HG03045 (cell line): ENCODE results near the gene SLC10A1.

ENCODE experiments used
- ATAC-seq: cut with Tn5 transposase; IDR thresholded peaks from one replicate; pipeline ENCODE4 v1.9.1; 2021; ENCODE audit warnings: mild to moderate bottlenecking, moderate library complexity; ENCODE audit not compliant: unreplicated experiment

Gene SLC10A1

DNA sequence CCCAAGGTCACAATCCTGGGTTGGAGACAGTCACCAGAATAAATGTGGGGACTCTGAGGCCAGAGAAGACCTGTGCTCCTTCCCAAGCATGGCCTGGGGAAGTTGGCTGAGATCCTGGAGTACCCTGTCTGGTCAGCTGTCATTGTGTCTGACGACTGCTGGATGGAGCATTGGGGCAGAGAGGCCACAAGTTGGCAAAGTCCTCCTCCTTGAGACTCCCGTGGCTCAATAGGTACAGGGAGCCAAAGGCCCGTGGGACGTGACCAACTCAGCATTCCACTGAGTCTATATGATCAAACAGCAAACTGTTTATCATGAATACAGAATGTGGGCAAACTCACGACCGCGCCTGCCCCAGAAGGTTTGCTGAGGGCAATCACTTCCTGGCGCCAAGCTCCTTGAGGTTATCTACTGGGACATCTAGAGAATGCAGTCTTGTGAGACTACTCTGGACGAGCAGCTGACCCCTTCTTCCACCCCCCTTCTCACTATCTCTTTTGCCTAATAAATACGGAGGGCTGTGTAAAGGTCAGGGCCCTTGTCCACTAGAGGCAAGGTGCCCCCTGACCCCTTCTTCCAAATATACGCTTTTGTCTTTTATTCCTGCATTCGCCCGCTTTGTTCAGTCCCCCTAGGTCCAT lies 14.3 kb upstream of the SLC10A1 start:
- ATAC-seq = no peak

DNA sequence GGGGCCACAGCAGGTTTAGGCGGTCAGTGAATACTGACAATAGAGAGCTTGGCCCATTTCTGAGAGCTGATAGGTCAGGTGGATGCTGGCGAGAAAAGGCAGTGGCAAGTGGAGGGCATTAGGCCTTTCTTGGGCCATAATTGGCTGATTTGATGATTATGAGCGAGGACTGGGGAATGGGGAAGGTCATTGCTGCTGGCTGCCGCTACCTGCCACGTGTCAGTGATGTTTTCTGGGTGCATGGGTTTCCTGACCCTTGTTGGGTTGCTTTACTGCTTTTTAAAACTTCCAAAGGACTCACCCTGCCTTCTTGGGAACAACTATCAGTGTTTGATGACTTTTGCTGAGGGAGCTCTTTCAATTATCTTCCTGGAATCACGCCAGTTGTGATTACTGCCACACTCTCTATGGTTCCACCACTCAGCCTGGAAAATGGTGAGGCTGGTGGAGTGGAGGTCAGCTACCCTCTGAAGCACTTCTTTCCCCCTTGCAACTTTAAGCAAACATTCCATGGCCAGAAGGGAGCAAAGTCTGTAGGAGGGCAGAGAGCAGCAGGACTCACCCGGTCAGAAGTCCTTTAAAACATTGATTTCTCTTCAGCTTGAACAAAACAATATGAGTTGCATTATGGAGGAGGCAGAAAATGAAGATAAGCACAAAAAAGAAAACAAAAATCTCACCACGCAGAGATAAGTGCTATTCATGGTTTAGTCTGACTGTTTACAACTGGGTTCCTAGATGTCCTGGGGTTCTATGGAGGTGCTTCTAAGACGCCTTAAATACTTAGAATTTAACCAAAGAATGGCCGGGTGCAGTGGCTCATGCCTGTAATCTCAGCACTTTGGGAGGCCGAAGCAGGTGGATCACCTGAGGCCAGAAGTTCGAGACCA lies 12.1 kb upstream of the SLC10A1 start:
- ATAC-seq = no peak

DNA sequence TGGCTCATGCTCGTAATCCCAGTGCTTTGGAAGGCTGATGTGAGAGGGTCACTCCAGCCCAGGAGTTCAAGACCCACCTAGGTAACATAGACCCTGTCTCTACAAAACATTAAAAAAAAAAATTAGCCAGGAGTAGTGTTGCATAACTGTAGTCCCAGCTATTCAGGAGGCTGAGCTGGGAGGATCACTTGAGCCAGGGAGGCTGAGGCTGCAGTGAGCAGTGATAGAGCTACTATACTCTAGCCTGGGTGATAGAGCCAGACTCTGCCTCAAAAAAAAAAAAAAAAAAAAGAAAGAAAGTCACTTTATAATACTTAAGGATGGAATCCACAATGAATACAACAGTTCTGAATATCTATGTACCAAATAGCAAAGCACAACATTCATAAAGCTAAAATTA lies 10.2 kb upstream of the SLC10A1 start:
- ATAC-seq = no peak

DNA sequence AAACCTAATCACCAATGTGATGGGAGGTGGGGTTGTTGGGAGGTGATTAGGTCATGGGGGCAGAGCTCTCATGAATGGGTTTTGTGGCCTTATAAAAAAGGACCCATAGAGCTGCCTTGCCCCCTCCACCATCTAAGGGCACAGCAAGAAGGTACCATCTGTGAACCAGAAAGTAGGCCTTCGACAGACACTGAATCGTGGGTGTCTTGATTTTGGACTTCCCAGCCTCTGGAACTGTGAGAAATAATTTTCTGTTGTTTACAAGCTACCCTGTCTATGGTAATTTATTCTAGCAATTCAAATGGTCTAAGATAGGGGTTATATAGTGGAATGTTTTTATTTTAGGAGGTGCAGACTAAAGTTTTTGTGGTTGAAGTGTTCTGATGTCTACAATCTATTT lies 7.9 kb upstream of the SLC10A1 start:
- no peak for ATAC-seq

DNA sequence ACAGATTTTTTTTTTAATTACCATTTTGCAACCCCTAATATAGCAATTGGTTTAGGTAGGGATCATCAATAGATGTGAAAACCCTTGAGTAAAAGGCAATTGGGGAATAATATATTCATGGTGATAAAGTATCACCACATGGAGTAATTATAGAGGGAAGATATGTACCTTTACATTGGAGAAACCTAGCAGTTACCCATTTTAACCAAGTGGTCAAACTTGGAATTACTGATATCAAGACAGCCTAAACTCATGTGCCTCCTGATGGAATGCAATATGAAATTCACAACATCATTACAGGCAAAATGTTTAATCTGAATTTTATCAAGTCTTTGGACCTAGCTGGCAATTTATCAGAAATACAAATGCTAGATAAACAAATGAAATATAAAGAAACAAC lies 6.7 kb upstream of the SLC10A1 start:
- no peak for ATAC-seq

DNA sequence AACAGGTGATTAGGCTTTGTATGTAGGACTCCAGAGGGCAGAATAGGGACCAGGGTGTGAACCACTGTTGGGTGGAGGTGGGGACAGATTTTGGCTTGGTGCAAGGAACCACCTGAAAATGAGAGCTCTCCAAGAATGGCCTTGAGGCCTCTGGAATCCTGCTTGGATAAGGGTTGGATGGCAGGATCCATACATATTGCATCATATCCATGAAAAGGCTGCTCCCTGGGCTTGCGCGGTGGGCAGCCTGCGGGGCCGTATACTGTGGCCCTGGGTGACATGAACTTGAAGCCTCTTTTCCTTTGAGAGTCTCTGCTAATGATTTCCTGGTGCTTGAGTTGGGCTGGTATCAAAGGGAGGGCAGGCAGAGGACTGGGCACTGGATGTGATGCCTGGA lies 1.3 kb upstream of the SLC10A1 start:
- no peak for ATAC-seq

DNA sequence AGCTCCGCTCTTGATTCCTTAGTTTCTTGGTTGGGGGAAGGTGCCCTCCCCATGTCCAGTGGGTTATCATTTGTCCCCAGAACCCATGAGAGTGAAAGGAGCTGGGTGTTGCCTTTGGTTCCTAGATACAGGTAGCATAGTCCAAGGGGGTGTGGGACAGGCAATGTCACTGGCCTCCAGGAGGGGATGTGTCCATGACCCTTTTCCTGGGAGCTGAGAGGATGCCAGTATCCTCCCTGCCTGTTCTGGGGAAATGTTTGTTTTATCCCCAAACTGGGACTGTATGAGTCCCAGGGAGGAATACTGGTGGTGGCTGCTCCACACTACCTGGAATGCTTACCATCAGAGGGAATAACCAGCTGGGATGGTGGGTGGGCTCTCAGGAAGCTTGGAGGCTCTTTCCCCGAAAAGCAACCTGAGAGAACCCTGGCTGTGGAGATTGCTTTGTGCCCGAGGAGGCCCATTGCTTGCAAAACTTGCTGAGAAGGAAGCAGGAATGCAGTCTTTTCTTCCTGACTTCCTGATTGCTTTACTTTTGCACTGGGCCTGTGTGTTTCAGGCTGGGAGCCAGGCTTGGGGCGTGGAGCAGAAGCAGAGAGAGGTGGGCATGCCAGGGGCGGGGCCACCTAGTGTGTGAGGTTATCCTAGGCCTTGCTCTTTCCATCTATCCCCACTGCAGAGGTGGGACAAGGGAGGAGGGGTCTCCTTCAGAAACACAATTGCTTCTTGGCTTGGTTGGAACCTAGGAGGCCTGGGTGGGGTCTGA lies 715 bp upstream of the SLC10A1 start:
- ATAC-seq = no peak

DNA sequence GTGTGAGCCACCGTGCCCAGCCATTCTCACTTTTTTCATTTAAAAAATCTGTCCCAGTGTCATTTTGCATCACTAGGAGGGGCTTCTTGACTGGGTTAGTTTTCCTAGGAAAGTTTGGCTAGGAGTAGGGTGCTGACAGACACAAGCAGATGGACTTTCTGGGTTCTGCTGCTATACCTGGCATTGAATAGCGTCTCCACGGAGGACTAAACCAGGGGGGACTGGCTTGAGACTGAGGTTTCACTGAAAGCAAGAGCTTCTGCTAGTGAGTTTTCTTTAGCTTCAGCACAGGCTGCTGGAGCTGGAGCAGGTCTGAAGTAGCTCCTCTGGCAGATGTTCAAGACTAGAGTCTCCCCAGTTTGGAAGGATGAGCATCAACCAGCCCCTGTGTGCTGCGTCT lies 1.4 kb downstream of the SLC10A1 start:
- no peak for ATAC-seq

DNA sequence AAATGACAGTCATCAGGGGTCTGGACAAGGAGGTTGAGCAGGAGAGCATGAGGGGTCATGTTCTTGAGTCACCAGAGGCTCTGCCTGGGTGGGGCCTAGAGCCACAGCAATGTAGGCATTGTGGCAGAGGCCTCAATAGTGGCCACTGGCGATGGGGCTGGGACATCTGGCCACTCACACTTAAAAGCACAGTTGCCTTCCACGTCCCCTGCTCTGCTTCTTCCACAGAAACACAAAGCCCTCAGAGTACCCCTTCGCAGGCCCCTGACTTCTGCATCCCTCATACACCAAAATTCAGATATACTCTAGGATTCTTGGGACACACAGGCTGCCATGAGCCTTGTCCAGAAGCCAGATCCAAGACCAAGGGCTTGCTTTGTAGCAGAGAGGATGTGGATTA lies 2.2 kb downstream of the SLC10A1 start:
- ATAC-seq = no peak

DNA sequence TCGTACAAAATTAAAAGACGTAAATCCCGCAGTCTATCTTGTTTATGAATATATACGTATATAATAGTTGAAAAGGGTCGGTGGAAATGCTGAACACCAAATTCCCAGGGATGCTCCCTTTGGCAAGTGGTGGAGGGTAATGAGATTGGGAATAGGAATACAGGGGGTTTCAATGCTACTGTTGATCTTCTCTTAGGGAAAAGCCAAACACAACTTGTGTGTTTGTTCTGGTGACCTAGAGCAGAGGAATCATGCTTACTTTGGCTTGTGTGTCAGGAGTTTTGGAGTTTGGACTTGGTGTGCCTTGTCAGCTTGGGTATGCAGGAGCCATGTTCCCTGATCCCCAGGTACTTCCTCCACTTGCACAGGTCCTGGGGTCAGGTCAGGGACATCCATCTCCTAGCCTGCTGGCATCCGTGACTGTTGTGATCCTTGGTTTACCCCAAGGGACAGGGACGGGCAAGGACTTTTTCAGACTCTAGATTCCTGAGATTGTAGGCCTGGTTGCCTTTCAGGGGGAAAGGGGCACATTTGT lies 4.1 kb downstream of the SLC10A1 start:
- ATAC-seq = no peak

DNA sequence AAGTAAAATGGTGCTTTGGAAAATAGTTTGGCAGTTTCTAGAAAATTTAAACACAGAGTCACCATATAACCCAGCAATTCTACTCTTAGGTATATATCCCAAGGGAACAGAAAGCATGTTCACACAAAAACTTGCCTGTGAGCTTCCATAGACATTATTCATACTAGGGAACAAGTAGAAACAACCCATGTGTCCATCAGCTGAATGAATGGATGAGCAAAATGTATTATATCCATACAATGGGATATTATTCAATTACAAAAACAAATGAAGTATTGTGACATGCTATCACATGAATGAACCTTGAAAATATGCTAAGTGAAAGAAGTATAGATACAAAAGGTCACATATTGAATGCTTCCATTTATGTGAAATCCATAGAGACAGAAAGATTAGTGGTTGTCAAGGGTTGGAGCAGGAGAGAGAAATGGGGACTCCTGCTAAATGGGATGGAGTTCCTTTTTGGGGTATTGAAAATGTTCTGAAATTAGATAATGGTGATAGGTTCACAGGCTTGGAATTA lies 7.9 kb downstream of the SLC10A1 start:
- ATAC-seq = no peak

DNA sequence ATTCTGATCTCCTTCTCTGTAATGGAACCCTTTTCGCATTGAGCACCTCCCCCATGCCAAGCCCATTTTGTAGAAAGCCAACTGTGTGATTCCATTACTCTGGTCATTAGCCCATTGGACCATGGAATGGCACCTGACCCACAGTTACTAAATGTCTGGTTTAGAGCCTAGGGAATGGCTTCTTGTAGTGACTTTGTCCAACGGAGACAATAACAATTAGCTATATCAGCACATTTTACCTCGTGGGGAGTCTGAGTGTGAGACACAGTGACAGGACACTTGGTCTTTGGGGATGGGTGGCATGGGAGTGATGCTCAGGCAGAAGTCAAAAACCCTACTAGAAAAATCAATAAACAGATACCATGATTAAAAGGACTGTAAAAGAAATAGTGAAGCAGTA lies 10.4 kb downstream of the SLC10A1 start:
- ATAC-seq = no peak

DNA sequence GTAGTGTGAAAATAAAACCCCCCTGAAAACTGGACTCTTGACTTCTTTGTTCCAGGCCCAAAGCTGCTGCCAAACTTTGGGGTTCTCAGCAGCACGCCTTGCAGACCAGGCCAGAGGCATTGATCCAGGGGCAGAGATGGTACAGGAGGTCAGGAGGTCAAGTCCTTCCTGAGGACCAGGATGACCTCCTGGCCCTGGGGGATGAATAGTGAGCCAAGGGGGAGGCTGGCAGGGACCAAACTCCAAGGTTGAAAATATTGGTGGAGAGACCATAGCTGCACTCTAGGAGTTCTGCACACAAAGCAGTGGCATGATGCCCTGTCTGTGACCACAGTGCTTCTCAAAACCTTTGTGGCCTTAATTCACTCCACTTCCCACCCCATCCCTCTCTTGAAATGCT lies 12.1 kb downstream of the SLC10A1 start:
- ATAC-seq = no peak

DNA sequence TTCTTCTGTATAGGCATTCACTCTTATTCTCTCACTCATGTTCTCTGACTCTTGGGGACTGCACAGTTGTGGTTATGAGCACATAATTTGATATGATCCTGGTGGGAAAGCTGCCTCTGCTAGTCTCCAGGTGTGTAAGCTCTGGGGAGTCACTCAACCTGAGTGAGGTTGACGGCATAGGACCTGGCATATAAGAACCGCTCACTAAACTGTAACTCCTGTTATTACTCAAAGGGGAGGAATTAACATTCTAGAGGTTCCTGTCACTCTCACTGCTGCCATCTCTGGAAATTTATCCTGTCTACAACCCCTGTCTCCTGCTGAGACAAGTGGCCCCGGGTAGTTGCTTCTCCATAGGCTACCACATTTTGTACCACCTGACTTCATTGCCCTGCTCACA lies 16.1 kb downstream of the SLC10A1 start:
- ATAC-seq = no peak

DNA sequence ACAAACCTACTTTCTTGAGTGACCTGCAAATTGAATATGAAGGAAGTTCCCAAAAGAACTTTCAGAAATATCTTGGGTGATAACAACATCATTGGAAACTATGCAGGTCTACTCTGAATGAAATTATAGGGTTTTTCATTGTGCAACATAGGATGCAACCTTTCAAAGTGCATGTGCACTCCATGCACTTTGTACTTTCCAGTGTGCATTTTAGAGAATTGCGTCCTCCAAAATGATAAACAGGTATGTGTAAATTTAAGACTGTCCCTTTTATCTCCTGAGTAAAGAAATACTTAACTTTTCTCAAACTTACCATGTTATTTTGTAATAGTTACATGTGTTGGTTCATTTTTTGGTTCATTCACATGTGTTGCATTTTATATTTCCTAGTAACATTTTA lies 16.9 kb downstream of the SLC10A1 start:
- ATAC-seq = no peak

DNA sequence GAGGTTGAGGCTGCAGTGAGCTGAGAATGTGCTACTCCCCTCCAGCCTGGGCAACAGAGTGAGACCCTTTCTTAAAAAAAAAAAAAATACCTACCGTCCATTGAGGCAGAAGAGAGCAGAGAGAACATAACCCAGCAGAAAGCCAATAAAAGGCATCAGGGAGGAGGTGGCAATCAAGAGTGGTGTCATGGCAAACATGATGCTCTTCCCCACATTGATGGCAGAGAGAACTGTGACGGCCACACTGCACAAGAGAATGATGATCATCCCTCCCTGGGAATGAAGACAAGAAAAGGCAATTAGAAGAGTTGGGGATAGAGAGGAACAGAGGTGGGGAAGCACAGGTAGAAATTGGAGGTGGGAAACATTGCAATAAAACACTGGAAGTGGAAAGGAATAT lies 18.0 kb downstream of the SLC10A1 start:
- ATAC-seq = no peak

DNA sequence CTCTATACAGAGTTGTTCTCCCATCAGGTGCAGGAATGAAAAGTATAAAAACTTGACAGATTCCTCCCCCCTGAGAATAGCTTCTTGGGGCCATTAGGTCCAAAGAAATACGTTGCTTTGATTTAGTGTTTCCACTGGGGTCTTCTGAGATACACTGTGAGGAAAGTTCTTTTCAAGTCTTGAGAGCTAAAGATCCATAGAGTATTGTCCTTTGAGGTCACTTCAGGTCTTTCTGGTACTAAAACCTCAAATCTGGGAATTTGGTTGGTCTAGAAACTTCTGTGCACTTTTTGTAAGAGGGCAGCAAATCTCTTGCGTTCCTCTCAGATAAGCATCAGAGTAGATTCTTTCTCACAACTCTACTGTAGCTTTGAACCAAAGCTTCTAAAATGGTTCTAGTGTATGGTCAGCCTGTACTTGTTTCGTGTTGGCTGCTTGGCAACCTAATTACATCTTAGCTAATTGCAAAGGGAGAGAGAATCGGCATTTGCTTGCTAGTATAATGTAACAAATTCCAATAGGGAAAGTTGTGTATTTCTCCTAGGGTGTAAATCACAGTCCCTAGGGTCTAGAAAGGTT lies 20.1 kb downstream of the SLC10A1 start:
- no peak for ATAC-seq

DNA sequence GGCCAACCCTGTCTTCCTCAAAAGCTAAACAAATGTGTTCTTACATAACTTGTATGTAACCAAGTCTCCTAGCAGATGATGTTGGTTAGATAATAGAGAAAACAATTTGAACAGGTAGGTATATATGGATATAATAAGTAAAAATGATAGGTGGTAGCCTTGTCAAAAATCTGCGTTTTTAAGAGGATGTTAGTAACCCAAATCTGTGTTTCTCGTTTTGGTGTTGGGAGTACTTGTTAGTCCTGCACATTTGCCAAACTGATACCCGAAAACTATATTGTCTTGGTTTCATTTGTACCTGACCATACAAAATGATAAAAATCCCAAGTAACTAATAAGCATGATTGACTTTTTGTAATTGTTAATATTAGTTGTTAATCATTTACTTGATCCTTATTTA lies 22.0 kb downstream of the SLC10A1 start:
- ATAC-seq = no peak

DNA sequence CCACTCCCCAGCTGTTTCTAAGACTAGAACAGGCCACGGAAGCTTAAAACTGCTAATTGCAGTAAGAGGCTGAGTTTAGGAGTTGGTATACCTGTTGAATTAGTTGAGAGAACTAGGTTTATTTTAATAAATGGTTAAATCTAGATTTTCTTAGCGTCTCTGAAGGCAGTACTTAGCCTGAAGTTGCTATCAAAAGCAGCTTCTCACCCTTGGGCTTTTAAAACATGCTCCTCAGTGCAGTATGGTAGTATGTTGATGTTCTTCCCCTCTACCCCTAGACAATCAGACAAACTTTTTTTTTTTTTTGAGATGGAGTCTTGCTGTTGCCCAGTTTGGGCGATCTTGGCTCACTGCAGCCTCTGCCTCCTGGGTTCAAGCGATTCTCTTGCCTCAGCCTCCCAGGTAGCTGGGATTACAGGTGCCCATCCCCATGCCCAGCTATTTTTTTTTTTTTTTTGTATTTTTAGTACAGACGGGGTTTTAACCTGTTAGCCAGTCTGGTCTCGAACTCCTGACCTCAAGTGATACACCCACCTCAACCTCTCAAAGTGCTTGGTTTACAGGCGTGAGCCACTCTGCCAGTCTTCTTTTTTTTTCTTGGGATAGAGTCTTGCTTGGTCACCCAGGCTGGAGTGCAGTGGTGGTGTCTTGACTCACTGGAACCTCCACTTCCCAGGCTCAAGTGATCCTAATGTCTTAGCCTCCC lies 23.3 kb downstream of the SLC10A1 start:
- no peak for ATAC-seq
